GM21526 (cell line): ENCODE data around the gene CEP112.
"Not testable (repeated sequence)": the region's sequence is repeated elsewhere in the genome, so short reads cannot be mapped to it uniquely, and the experiment has no call there.

ENCODE experiments used
- ATAC-seq: cut with Tn5 transposase; IDR thresholded peaks from one replicate; pipeline ENCODE4 v1.9.1; 2021; ENCODE audit warnings: moderate library complexity; ENCODE audit not compliant: unreplicated experiment, low FRiP score

CEP112 gene

GRCh38 chr17:65799869-65800268 is 392.1 kb downstream of the CEP112 start:
- no peak for ATAC-seq

DNA sequence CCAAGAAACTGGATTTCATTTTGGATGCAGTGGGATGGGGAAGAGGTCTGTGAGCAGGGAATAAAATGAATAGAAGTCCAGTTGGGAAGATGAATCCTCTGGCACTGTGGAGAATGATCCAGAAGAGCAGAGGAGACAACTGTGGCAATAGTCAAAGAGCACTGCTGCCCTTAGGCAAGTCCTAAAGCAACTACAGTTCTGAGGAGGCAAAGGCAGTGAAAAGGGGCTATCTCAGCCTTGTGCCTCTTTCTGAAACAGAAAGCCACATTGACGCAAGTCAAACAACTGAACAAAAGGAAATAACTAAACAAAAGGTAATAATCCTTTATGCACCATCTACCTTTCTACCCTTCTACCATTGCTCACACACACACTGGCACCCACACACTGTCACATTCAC is 392.5 kb downstream of the CEP112 start:
- no peak for ATAC-seq

DNA sequence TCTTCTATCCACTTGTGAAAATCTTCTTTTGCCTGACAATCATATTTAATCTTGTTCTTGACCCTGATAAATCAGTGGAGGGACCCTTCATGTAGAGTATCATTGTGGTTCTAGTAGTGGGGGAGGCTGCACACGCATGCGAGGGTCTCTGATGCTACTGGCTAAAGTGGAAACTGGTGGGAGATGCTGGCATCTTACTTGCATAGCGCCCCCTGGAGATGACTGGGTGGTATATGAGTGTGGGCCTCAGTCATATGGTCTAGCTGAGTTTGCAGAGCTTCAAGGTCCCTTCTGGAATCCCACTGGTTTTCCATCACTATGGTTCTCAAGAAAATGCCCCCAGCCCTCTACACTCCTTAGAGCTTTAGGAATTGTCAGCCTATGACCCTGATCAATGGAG is 394.1 kb downstream of the CEP112 start:
- no peak for ATAC-seq

GRCh38 chr17:65797101-65797500 is 394.8 kb downstream of the CEP112 start:
- no peak for ATAC-seq

DNA sequence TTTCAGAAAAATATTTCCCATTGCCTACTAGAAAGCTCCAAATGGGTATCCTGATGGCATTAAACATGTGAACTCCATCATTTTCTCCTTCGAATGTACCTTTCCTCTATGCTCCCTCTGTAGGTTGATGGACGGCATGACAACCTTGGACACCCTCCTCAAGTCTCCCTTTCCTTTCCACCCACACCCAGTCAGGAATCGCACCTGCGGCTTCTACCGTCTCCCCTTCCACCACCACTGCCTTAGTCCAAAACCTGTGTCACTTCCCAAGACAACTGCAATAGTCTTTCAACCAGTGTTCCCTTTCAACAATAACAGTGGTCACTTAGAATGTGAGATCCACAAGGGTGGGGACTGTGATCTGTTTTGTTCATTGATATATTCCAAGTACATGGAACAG is 397.4 kb downstream of the CEP112 start:
- ATAC-seq = no peak

- no peak for ATAC-seq
Observed at GRCh38 chr17:65790241-65790640, 401.7 kb downstream of the CEP112 start.

GRCh38 chr17:65787503-65787902 is 404.4 kb downstream of the CEP112 start:
- ATAC-seq = no peak

- ATAC-seq = no peak
Observed at GRCh38 chr17:65786479-65786878, 405.5 kb downstream of the CEP112 start.

DNA sequence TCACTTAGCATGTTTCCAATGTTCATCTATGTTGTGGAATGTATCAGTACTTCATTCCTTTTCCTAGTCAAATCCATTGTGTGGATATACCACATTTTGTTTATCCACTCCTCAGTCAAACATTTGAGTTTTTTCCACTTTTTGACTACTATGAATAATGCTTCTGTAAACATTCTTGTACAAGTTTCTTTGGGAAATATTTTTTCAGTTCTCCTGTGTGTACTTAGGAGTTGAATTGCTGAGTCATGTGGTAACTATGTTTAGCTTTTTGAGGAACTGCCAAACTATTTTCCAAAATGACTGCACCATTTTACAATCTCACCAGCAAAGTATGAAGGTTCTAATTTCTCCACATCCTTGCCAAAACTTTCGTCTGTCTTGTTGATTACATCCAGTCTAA is 406.8 kb downstream of the CEP112 start:
- no peak for ATAC-seq

GRCh38 chr17:65783845-65784334 is 408.0 kb downstream of the CEP112 start:
- ATAC-seq = no peak

DNA sequence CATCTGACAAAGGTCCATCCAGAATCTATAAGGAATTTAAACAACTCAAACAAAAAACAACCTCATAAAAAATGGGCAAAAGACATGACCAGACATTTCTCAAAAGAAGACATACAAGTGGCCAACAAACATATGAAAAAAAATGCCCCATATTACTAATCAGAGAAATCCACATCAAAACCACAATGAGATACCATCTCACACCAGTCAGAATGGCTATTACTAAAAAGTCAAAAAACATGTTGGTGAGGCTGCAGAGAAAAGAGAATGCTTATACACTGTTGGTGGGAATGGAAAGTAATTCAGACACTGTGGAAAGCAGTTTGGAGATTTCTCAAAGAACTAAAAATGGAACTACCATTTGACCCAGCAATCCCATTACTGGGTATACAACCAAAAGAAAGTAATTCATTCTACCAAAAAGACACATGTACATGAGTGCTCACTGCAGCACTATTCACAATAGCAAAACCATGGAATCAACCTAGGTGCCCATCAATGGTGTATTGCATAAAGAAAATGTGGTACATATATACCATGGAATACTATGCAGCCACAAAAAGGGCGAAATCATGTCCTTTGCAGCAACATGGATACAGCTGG is 409.7 kb downstream of the CEP112 start:
- ATAC-seq = not testable (repeated sequence)

GRCh38 chr17:65780111-65780510 is 411.8 kb downstream of the CEP112 start:
- ATAC-seq = no peak

DNA sequence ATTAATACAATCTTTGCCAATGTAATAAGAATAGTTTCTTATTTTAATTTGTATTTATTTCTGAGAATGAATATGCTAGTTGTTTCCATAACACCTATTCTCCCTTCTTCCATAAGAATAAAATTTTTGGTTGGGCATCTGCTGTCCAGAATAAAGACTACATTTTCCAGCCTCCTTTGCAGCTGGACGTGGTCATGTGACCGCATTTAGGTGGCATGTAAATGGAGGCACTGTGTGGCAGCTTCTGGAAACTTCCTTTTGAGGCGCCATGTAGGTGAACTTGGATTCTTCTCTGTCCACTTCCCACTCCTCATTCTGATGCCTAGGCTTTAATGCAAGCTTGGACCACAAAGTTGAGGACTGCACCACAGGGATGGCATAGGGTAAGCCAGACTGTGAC is 415.0 kb downstream of the CEP112 start:
- no peak for ATAC-seq

DNA sequence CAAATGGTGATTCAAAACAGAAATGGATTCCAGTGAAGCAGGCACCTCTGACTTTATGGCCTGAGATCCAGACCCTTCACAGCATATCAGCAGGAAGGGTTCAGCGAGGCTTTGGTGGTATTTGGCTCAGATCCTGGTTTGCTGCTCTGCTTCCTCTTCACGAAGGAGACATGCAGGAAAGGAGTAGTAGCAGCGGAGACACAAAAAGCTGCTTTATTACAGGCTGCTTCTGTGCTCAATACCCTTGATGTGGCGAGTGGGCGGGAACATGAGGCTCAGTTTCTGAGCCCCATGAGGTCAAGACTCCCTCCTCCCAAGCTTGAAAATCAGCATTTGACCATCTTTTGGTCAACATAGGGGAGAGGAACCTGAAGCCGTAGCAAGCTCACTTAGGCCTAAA is 417.1 kb downstream of the CEP112 start:
- no peak for ATAC-seq

DNA sequence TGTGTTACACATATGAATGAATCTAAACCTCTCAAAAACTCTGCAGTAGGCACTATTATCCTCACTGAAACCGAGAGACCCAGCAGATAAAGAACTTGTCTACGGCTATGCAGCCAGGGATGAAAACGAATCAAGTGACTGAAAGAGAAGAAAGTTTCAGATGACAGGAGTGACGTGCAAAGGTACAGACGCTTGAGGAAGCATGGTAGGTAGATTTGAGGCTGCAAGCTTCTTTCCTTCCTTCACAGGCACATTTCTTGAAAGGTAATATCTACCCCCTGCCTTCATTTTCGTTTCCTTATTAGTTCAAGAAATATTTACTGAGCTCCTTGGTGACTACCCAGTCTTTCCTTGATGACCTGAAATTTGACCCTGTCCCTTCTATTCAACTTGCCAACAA is 418.9 kb downstream of the CEP112 start:
- no peak for ATAC-seq

DNA sequence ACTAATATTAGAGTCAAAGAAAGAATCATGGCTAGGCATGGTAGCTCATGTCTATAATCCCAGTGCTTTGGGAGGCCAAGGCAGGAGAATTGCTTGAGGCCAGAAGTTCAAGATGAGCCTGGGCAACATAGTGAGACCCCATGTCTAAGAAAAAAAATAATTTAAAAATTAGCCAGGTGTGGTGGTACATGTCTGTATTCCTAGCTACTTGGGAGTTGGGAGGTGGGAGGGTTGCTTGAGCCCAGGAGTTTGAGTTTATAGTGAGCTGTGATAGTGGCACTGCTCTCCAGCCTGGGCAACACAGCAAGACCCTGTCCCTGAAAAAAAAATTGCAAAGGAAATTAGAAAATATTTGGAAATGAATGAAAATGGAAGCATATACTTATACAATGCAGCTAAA is 420.2 kb downstream of the CEP112 start:
- ATAC-seq = no peak

GRCh38 chr17:65763786-65764185 is 428.1 kb downstream of the CEP112 start:
- no peak for ATAC-seq

DNA sequence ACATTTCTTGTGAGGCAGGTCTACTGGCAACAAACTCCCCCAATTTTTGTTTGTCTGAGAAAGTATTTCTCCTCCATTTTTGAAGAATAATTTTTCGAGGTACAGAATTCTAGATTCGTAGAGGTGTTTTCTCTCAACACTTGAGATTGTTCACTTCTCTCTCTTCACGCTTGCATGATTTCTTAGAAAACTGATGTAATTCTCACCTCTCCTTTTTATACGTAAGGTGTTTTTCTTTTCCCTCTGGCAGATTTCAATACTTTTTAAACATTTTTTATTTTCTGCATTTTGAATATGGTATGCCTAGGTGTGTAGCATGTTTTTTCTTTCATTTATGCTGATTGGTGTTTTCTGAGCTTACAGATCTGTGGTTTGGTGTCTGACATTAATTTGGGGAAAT is 429.0 kb downstream of the CEP112 start:
- no peak for ATAC-seq

- no peak for ATAC-seq
Observed at GRCh38 chr17:65759532-65759931, 432.4 kb downstream of the CEP112 start.

GRCh38 chr17:65756760-65757159 is 435.2 kb downstream of the CEP112 start:
- ATAC-seq = no peak

DNA sequence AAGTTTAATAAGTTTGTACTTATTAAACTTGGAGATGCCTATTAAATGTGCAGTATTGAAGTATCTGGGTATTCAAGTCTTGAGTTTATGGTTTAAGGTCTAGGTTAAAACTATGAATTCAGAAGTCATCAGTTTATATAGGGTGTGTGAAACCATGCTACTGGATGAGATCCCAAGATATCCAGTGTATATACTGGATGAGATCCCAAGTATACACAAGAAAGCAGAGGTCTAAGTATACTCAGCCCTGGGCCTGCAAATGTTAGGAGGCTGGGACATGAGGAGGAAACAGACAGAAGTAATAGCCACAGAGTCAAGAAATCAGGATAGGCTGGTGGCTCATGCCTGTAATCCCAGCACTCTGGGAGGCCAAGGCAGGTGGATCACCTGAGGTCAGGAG is 436.1 kb downstream of the CEP112 start:
- ATAC-seq = no peak

DNA sequence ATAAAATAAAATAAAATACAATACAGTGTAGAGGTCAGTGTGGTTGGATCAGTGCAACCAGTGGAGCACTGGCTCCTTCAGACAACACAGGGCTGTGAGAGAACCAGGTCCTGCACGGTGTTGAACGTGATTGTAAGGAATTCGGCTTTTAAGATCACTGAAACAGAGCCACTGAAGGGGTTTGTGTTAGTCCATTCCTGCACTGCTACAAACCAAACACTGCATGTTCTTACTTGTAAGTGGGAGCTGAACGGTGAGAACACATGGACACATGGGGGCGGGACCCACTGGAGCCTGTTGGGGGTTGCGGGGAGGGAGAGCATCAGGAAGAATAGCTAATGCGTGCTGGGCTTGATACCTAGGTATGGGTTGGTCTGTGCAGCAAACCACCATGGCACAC is 437.3 kb downstream of the CEP112 start:
- no peak for ATAC-seq

GRCh38 chr17:65754081-65754480 is 437.9 kb downstream of the CEP112 start:
- ATAC-seq = no peak
